Measurements from ENCODE around the gene KLF7.
A peak's percentile ranks its signal among the peaks of the same experiment; 100 is the strongest.

Gene KLF7

DNA sequence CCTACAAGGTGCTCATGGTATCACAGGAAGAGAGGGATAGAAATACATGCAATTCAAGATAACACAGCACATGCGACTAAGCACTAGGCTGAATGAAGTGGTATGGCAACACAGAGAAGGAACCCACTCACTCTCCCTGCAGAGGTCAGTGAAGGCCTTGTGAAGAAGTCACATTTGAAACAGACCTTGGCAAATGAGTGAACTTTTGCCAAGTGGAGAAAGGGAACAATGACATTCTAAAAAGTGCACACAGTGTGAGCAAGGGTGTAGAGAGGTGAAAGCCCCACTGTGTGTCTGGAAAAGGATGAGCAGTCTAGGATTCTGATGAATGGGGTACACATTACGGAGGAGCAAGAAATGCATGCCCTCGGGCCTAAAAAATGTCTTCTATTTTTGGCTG is 23.3 kb downstream of the KLF7 start:
- peak overlapping the region; percentile 77 for H3K4me2 ChIP-seq (ENCODE audit: low read length)
- no peaks in the 10 kb centered on the region for H3K9me3 ChIP-seq (replicated peaks; ENCODE audit: low read length)
- H3K9ac ChIP-seq (ENCODE audit: low read depth, low read length): peak overlapping the region; percentile 63
- peak overlapping the region; percentile 54 for H3K4me3 ChIP-seq (ENCODE audit: low read length)
- H3K36me3 ChIP-seq (ENCODE audit: insufficient read depth, low read length): peaks cover 50% of the 10 kb centered on the region
- peaks cover 70% of the 10 kb centered on the region for H3K4me1 ChIP-seq (ENCODE audit: control insufficient read depth, insufficient read depth, low read length)
- no peaks in the 10 kb centered on the region for H3K27me3 ChIP-seq (ENCODE audit: control insufficient read depth, insufficient read depth, low read length)

DNA sequence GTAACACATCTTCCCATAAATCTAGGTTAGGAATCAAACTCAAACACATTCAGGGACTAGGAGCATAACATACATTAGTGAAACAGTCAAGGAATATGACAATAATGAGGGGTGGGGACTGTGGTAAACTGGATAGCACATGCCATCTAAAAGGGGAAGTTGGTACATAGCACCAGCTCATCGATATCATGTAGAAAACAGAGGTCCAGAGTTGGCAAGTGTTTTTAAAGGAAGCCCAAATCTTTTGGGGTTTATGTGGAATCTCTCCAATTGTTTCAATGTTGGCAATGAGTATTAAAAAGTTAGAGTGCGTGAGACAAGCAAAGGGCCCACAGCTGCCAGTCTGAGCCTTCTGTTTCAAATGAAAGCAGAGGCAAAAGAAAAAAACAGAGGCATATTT is 24.4 kb downstream of the KLF7 start:
- H3K4me1 ChIP-seq (ENCODE audit: control insufficient read depth, insufficient read depth, low read length): peaks cover 78% of the 10 kb centered on the region

DNA sequence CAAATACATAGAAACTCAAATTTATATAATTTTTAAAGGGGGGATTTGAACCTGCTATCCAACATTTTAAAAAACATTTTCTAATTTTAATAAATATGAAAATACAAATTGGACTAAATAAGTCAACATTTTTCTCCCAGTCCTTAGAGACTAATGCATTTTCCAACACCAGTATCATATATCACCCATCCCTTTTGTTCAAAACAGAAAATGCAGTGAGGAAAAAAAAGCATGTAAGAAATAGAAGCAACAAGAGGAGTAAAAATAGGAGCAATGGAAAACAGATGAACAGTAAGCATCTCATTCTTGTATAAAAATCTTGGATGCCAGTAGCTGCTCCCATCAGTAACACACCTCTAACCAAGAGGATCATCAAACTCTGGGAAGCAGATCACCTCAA is 25.5 kb downstream of the KLF7 start:
- H3K27me3 ChIP-seq (ENCODE audit: control insufficient read depth, insufficient read depth, low read length): no peaks in the 10 kb centered on the region
- H3K36me3 ChIP-seq (ENCODE audit: insufficient read depth, low read length): peaks cover 46% of the 10 kb centered on the region
- no peaks in the 10 kb centered on the region for H3K9me3 ChIP-seq (replicated peaks; ENCODE audit: low read length)
- no peak overlapping the region for H3K9ac ChIP-seq (ENCODE audit: low read depth, low read length)
- no peak overlapping the region for H3K4me2 ChIP-seq (ENCODE audit: low read length)
- H3K4me3 ChIP-seq (ENCODE audit: low read length): no peak overlapping the region
- peaks cover 88% of the 10 kb centered on the region for H3K4me1 ChIP-seq (ENCODE audit: control insufficient read depth, insufficient read depth, low read length)

More for the DNA sequence above, 24.4 kb downstream of the KLF7 start:
- H3K4me3 ChIP-seq (ENCODE audit: low read length): peak overlapping the region; percentile 19
- peaks cover 53% of the 10 kb centered on the region for H3K36me3 ChIP-seq (ENCODE audit: insufficient read depth, low read length)
- H3K9me3 ChIP-seq (replicated peaks; ENCODE audit: low read length): no peaks in the 10 kb centered on the region
- H3K9ac ChIP-seq (ENCODE audit: low read depth, low read length): peak overlapping the region; percentile 34
- peak overlapping the region; percentile 77 for H3K4me2 ChIP-seq (ENCODE audit: low read length)
- H3K27me3 ChIP-seq (ENCODE audit: control insufficient read depth, insufficient read depth, low read length): no peaks in the 10 kb centered on the region

DNA sequence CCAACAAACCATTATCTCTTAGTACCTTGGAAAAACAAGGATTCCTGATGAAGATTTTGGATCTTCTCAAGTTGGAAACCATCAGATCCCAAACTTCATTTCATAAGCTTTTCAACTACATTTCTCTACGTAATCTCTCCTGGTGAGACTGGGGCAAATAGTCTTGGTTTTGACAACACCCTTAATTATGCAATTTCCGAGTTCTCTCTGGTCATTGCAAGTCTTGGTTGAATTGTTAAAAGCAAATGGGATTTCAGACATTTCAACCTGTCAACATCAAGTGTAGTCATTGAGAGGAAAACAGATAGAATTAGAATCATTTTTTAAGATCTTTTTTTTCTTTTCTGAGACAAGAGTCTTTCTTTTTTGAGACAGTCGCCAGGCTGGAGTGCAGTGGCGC is 26.2 kb downstream of the KLF7 start:
- Histone ChIP-seq H3K4me1 (ENCODE audit: control insufficient read depth, insufficient read depth, low read length) (peaks cover 88% of the 10 kb centered on the region), H3K4me3 (ENCODE audit: low read length) (no peak overlapping the region), H3K27me3 (ENCODE audit: control insufficient read depth, insufficient read depth, low read length) (no peaks in the 10 kb centered on the region), H3K4me2 (ENCODE audit: low read length) (no peak overlapping the region), H3K36me3 (ENCODE audit: insufficient read depth, low read length) (peaks cover 47% of the 10 kb centered on the region), H3K9ac (ENCODE audit: low read depth, low read length) (no peak overlapping the region), H3K9me3 (replicated peaks; ENCODE audit: low read length) (no peaks in the 10 kb centered on the region)

DNA sequence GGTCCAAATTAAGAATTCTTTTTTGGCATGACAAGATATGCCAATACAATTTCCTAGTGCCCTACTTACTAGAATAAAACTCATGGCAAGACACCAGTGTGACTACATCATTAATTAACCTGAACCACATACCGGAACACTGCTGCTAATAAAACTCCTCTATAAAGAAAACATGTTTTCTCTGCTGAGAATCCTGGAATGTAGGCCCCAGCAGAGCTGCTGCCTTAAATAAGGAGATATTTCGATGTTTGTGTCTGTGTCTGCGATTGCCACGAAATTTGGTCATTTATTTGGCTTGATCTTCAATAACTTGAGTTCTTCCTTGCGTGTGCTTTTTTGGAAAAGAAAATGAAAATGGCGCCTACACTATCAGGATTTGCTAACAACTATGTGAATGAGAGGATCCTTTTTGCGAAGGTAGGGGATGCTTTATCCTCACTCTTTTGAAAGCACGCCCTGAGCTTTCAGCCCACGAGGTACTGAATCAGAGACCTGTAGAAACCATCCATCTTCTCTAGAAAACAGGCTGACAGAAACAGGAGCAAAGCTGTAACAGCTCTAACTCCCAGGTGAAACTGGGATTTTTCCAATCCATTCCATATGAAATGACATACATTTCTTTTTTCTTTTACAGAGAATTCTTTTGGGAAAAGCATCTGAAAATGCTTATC is 27.0 kb downstream of the KLF7 start:
- Histone ChIP-seq H3K9ac (ENCODE audit: low read depth, low read length) (no peak overlapping the region), H3K27me3 (ENCODE audit: control insufficient read depth, insufficient read depth, low read length) (no peaks in the 10 kb centered on the region), H3K4me3 (ENCODE audit: low read length) (no peak overlapping the region), H3K4me2 (ENCODE audit: low read length) (no peak overlapping the region), H3K9me3 (replicated peaks; ENCODE audit: low read length) (no peaks in the 10 kb centered on the region), H3K4me1 (ENCODE audit: control insufficient read depth, insufficient read depth, low read length) (peaks cover 86% of the 10 kb centered on the region), H3K36me3 (ENCODE audit: insufficient read depth, low read length) (peaks cover 44% of the 10 kb centered on the region)

DNA sequence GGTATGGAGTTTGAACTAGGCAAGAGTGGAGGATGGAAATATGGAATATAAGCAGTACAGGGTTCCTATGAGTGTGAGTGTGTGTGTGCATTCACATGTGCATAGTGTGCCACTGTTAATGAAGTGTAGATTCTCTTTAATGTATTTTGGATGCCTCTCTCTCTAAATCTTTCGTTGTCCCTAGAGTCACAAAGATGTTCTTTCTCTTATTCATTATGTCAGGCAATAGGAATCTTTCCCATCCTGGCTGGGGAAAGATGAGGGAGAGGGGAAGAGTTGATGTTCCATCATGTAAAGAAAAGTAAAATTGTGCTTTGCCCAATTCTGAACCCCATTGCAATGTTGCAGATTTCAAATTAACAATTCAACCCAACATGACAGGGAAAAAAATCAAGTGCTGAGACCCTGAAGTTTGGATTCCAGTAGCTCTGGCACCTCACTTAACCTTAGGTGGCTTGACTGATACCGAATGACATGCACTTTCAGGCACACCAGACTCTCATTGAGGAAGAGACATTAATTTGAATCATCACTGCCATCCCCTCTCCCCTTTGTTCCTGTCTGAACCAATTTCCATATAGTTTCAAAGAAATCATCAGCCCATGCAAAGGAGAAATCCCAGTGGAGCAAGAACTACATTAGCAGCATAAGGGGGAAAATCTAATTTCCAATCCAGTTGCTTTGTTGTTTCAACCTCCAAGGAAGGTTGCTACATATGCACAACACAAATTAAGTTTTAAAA is 28.0 kb downstream of the KLF7 start:
- Histone ChIP-seq H3K9ac (ENCODE audit: low read depth, low read length) (no peak overlapping the region), H3K4me1 (ENCODE audit: control insufficient read depth, insufficient read depth, low read length) (peaks cover 86% of the 10 kb centered on the region), H3K36me3 (ENCODE audit: insufficient read depth, low read length) (peaks cover 44% of the 10 kb centered on the region), H3K4me2 (ENCODE audit: low read length) (no peak overlapping the region), H3K4me3 (ENCODE audit: low read length) (no peak overlapping the region), H3K27me3 (ENCODE audit: control insufficient read depth, insufficient read depth, low read length) (no peaks in the 10 kb centered on the region), H3K9me3 (replicated peaks; ENCODE audit: low read length) (no peaks in the 10 kb centered on the region)

DNA sequence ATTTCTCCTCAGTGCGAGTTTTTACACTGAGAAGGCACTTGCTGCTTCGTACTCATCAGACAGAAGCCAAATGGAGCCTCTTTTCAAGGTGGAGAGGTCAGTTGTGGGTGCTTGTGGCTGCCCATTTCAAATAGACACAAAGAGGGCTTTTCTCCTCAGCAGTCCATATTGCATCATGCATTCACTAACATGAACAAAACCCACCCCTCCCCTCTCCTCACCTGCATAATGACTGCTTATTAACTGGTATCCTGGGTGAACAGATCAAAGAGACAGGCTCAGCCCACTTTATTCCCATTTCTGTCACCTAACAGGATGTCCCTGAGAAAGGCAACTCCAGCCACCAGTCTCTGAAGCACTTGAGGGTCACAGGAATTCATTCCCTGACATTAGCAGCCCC is 28.9 kb downstream of the KLF7 start:
- peaks cover 40% of the 10 kb centered on the region for H3K36me3 ChIP-seq (ENCODE audit: insufficient read depth, low read length)
- H3K9ac ChIP-seq (ENCODE audit: low read depth, low read length): no peak overlapping the region
- H3K9me3 ChIP-seq (replicated peaks; ENCODE audit: low read length): no peaks in the 10 kb centered on the region
- peaks cover 86% of the 10 kb centered on the region for H3K4me1 ChIP-seq (ENCODE audit: control insufficient read depth, insufficient read depth, low read length)
- no peaks in the 10 kb centered on the region for H3K27me3 ChIP-seq (ENCODE audit: control insufficient read depth, insufficient read depth, low read length)
- no peak overlapping the region for H3K4me2 ChIP-seq (ENCODE audit: low read length)
- H3K4me3 ChIP-seq (ENCODE audit: low read length): no peak overlapping the region

DNA sequence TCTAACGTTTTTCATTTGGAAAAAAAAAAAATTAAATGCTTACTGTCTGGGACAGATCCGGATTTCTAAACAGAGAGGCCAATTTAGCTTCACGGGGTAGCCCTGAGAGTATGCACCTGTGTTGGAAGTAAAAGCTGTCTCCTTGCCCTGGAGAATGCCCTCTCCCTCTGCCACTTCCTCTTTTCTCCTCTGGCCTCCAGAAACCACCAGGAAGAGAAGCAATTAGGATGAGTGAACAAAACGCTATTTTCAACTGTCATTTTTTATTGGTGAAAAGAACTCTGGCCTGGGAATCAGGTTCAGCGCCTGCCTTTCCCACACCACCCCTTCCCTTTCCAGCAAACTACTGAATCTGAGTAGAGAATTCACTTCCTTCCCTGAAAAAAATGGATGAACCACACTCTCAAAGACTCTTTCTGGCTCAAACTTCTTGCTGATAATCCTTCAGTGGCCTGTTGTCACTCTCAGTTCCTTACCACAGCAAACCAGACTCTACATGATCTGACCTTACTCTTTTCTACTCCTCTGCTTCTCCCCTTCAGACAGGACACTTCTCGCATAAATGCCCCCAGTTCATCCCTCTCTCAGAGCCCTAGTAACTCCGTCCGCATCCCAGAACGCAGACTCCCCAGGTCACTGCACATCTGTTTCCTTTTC is 29.8 kb downstream of the KLF7 start:
- Histone ChIP-seq H3K9ac (ENCODE audit: low read depth, low read length) (peak overlapping the region; percentile 37), H3K4me3 (ENCODE audit: low read length) (no peak overlapping the region), H3K4me2 (ENCODE audit: low read length) (peak overlapping the region; percentile 78), H3K36me3 (ENCODE audit: insufficient read depth, low read length) (peaks cover 32% of the 10 kb centered on the region), H3K4me1 (ENCODE audit: control insufficient read depth, insufficient read depth, low read length) (peaks cover 86% of the 10 kb centered on the region), H3K27me3 (ENCODE audit: control insufficient read depth, insufficient read depth, low read length) (no peaks in the 10 kb centered on the region), H3K9me3 (replicated peaks; ENCODE audit: low read length) (no peaks in the 10 kb centered on the region)

DNA sequence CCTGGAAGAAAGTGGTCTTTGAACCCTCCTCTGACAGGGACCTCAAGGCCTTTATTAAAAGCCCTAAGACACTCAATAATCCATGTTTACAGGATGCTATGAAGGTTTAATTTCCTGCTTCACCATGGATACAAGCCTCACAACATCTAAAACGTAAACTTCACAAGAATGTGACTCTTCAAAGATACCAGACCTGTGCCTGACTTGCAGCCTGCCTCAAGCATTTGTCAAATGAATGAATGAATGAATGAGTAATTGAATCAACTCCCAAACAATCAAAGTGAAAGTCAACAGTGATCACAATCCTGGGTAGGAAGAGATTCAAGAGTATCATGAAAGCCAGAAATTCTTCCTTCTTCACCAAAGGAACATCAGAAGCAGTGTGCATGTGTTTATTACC is 30.4 kb downstream of the KLF7 start:
- Histone ChIP-seq H3K4me1 (ENCODE audit: control insufficient read depth, insufficient read depth, low read length) (peaks cover 86% of the 10 kb centered on the region), H3K9ac (ENCODE audit: low read depth, low read length) (peak overlapping the region; percentile 37)

DNA sequence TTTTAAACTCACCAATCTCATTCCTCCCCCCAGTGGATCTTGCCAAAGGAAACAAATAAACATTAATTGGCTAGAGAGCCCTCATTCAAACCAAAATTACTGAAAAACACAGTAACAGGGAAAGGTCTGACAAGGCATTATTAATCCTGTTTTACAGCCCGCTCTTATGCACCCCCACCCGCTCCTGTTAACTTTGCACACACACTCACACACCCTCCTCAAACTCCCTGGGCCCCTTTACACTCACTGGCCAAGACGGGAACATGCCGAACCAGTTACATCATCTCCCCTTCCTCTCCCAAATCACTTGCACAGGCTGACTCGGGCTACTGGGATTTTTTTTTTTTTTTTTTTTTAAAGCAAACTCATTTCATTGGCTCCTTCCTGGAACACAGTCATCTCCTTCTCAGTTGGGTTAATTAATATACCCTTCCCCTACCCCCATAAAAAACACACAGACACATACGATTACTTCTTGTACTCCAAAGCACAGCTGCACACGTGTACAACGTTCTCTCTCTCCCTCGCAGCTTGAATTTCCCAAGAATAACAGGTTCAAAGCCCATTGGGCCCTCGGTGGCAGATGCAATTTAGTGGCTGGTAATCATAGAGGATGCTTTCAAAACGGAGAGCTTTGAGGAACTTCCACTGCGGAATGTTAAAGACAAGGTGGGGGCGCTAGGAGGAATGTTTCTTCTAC is 31.8 kb downstream of the KLF7 start:
- no peaks in the 10 kb centered on the region for H3K27me3 ChIP-seq (ENCODE audit: control insufficient read depth, insufficient read depth, low read length)
- no peaks in the 10 kb centered on the region for H3K9me3 ChIP-seq (replicated peaks; ENCODE audit: low read length)
- H3K4me2 ChIP-seq (ENCODE audit: low read length): peak overlapping the region; percentile 78
- peaks cover 34% of the 10 kb centered on the region for H3K36me3 ChIP-seq (ENCODE audit: insufficient read depth, low read length)
- H3K4me3 ChIP-seq (ENCODE audit: low read length): peak overlapping the region; percentile 58
- peak overlapping the region; percentile 76 for H3K9ac ChIP-seq (ENCODE audit: low read depth, low read length)
- peaks cover 94% of the 10 kb centered on the region for H3K4me1 ChIP-seq (ENCODE audit: control insufficient read depth, insufficient read depth, low read length)

More for the DNA sequence above, 30.4 kb downstream of the KLF7 start:
- Histone ChIP-seq H3K9me3 (replicated peaks; ENCODE audit: low read length) (no peaks in the 10 kb centered on the region), H3K36me3 (ENCODE audit: insufficient read depth, low read length) (peaks cover 31% of the 10 kb centered on the region), H3K27me3 (ENCODE audit: control insufficient read depth, insufficient read depth, low read length) (no peaks in the 10 kb centered on the region), H3K4me2 (ENCODE audit: low read length) (peak overlapping the region; percentile 78), H3K4me3 (ENCODE audit: low read length) (no peak overlapping the region)

DNA sequence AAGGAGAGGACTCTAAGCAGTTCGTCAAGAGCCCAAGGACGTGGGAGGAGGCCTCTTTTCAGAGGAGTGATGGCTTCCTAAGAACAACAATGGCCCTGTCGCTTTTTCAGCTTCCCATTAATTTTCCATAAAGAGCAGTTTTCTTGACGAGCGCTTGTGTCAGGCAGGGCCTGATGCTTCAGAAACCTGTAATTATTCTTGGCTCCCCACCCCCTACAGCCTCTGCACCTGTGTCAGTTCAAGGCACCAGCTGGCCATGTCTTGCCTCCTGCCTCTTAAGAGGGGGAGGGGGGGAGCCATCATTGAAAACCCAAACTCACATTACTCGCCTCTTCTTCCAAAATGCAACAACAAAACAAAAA is 32.3 kb downstream of the KLF7 start:
- Histone ChIP-seq H3K4me3 (ENCODE audit: low read length) (peak overlapping the region; percentile 58), H3K9me3 (replicated peaks; ENCODE audit: low read length) (no peaks in the 10 kb centered on the region), H3K4me1 (ENCODE audit: control insufficient read depth, insufficient read depth, low read length) (peaks cover 93% of the 10 kb centered on the region), H3K4me2 (ENCODE audit: low read length) (peak overlapping the region; percentile 78), H3K36me3 (ENCODE audit: insufficient read depth, low read length) (peaks cover 30% of the 10 kb centered on the region), H3K27me3 (ENCODE audit: control insufficient read depth, insufficient read depth, low read length) (no peaks in the 10 kb centered on the region), H3K9ac (ENCODE audit: low read depth, low read length) (peak overlapping the region; percentile 76)
